ENCODE measurements around the gene KIAA0319L. TPM values are rescaled to one million over a fixed set of nuclear protein-coding genes. Genes with fewer than 3 reads are reported as not detected.

Gene KIAA0319L
- polyA plus RNA-seq, 1 donor (not counting 4 experiments of a cell fraction or from before 2014, with no cell fraction given) = 23.8 TPM

GRCh38 chr1:35436078-35436477 is 121.1 kb downstream of the KIAA0319L start:
- Histone ChIP-seq H3K9me3 (ENCODE audit: control insufficient read depth, low read depth, low read length) (no peaks in the 10 kb centered on the region), H3K36me3 (ENCODE audit: control insufficient read depth in 2 of 2, extremely low read depth in 1 of 2, insufficient read depth in 2 of 2, low read length in 2 of 2) (peaks cover 13 to 19% of the 10 kb centered on the region in 2 experiments), H3K27ac (ENCODE audit: control insufficient read depth, insufficient read depth, low read length) (no peak overlapping the region), H3K27me3 (ENCODE audit: control insufficient read depth, extremely low read depth, insufficient read depth, low read length) (no peaks in the 10 kb centered on the region), H3K4me3 (ENCODE audit: control insufficient read depth in 2 of 3, extremely low read depth in 1 of 3, insufficient read depth in 2 of 3, low read depth in 1 of 3, low read length in 3 of 3) (no peak overlapping the region), H3K4me1 (ENCODE audit: control insufficient read depth, extremely low read depth, insufficient read depth, low read length) (peaks cover 2% of the 10 kb centered on the region), H3K9me1 (ENCODE audit: control insufficient read depth, extremely low read depth, insufficient read depth, low read length) (peaks cover 2% of the 10 kb centered on the region), H3K4me2 (ENCODE audit: control insufficient read depth, extremely low read depth, insufficient read depth, low read depth, low read length) (no peak overlapping the region), H3K9ac (ENCODE audit: control insufficient read depth, extremely low read depth, insufficient read depth, low read length) (no peak overlapping the region), H2AFZ (ENCODE audit: control insufficient read depth, low read length) (no peak overlapping the region), H4K20me1 (ENCODE audit: control insufficient read depth, extremely low read depth, insufficient read depth, low read length) (no peaks in the 10 kb centered on the region), H3K79me2 (ENCODE audit: control insufficient read depth, insufficient read depth, low read length) (no peaks in the 10 kb centered on the region)
- no peak for FAIRE-seq
- TF ChIP-seq CTCF (optimal IDR thresholded peaks at IDR 0.05 in 1 of 3, IDR thresholded peaks at IDR 0.05 in 1 of 3, conservative IDR thresholded peaks at IDR 0.05 in 1 of 3; ENCODE audit: extremely low read depth in 1 of 3, insufficient read depth in 2 of 3, low read length in 3 of 3) (no peak), EZH2 (IDR thresholded peaks at IDR 0.05; ENCODE audit: low read length) (no peak)
- no peak for DNase-seq (ENCODE audit: low read depth, low spot score)
- dilution Hi-C loops (cut with MboI; ENCODE audit: extremely low pct_ligation_motif_present, low sequenced_read_pairs) = no loop called here

GRCh38 chr1:35434703-35435102 is 122.5 kb downstream of the KIAA0319L start:
- FAIRE-seq = no peak

More at GRCh38 chr1:35434703-35435102, 122.5 kb downstream of the KIAA0319L start:
- H3K36me3 ChIP-seq (ENCODE audit: control insufficient read depth in 2 of 2, extremely low read depth in 1 of 2, insufficient read depth in 2 of 2, low read length in 2 of 2) = peaks cover 7 to 12% of the 10 kb centered on the region in 2 experiments
- no peaks in the 10 kb centered on the region for H3K27me3 ChIP-seq (ENCODE audit: control insufficient read depth, extremely low read depth, insufficient read depth, low read length)
- H3K9ac ChIP-seq (ENCODE audit: control insufficient read depth, extremely low read depth, insufficient read depth, low read length) = no peak overlapping the region
- H3K9me3 ChIP-seq (ENCODE audit: control insufficient read depth, low read depth, low read length) = no peaks in the 10 kb centered on the region
- H3K27ac ChIP-seq (ENCODE audit: control insufficient read depth, insufficient read depth, low read length) = no peak overlapping the region
- no peaks in the 10 kb centered on the region for H4K20me1 ChIP-seq (ENCODE audit: control insufficient read depth, extremely low read depth, insufficient read depth, low read length)
- dilution Hi-C loops (cut with MboI; ENCODE audit: extremely low pct_ligation_motif_present, low sequenced_read_pairs) = no loop called here
- H3K4me2 ChIP-seq (ENCODE audit: control insufficient read depth, extremely low read depth, insufficient read depth, low read depth, low read length) = no peak overlapping the region
- H3K4me1 ChIP-seq (ENCODE audit: control insufficient read depth, extremely low read depth, insufficient read depth, low read length) = peaks cover 2% of the 10 kb centered on the region
- no peak for DNase-seq (ENCODE audit: low read depth, low spot score)
- H3K9me1 ChIP-seq (ENCODE audit: control insufficient read depth, extremely low read depth, insufficient read depth, low read length) = no peaks in the 10 kb centered on the region
- H2AFZ ChIP-seq (ENCODE audit: control insufficient read depth, low read length) = no peak overlapping the region
- H3K79me2 ChIP-seq (ENCODE audit: control insufficient read depth, insufficient read depth, low read length) = no peaks in the 10 kb centered on the region
- H3K4me3 ChIP-seq (ENCODE audit: control insufficient read depth in 2 of 3, extremely low read depth in 1 of 3, insufficient read depth in 2 of 3, low read depth in 1 of 3, low read length in 3 of 3) = no peak overlapping the region
- TF ChIP-seq CTCF (optimal IDR thresholded peaks at IDR 0.05 in 1 of 3, IDR thresholded peaks at IDR 0.05 in 1 of 3, conservative IDR thresholded peaks at IDR 0.05 in 1 of 3; ENCODE audit: extremely low read depth in 1 of 3, insufficient read depth in 2 of 3, low read length in 3 of 3) (no peak), EZH2 (IDR thresholded peaks at IDR 0.05; ENCODE audit: low read length) (no peak)

Measured in keratinocyte (primary cell).